ENCODE measurements around the gene PARD3B.

- TF ChIP-seq, protein P1, sequence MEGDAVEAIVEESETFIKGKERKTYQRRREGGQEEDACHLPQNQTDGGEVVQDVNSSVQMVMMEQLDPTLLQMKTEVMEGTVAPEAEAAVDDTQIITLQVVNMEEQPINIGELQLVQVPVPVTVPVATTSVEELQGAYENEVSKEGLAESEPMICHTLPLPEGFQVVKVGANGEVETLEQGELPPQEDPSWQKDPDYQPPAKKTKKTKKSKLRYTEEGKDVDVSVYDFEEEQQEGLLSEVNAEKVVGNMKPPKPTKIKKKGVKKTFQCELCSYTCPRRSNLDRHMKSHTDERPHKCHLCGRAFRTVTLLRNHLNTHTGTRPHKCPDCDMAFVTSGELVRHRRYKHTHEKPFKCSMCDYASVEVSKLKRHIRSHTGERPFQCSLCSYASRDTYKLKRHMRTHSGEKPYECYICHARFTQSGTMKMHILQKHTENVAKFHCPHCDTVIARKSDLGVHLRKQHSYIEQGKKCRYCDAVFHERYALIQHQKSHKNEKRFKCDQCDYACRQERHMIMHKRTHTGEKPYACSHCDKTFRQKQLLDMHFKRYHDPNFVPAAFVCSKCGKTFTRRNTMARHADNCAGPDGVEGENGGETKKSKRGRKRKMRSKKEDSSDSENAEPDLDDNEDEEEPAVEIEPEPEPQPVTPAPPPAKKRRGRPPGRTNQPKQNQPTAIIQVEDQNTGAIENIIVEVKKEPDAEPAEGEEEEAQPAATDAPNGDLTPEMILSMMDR (IDR thresholded peaks at IDR 0.05; ENCODE audit: low read depth, low read length, poor library complexity, severe bottlenecking): no peak
- no peak for TF ChIP-seq EZH2phosphoT487 (IDR thresholded peaks at IDR 0.05; ENCODE audit: borderline replicate concordance, low read length)
Measured at GRCh38 chr2:204541637-204542036, 3.6 kb upstream of the PARD3B start.
